Lower leg skin (tissue), 3 donors: ENCODE results near the gene LRRC74B.

Source experiments
- CTCF ChIP-seq, 3 donors: fragments of 450-650 bp; IDR thresholded peaks; one replicate each; pipeline ENCODE4 v1.5.1; 2016; ENCODE audit warnings: antibody characterized with exemption in 3 of 3, mild to moderate bottlenecking in 3 of 3, moderate library complexity in 2 of 3
- POLR2A ChIP-seq, 2 donors: fragments of 450-650 bp; IDR thresholded peaks; one replicate each; pipeline ENCODE4 v1.6.1; 2016 to 2017; ENCODE audit warnings: antibody characterized with exemption in 2 of 2, mild to moderate bottlenecking in 1 of 2, moderate library complexity in 1 of 2

- TF ChIP-seq CTCF (IDR thresholded peaks at IDR 0.05): no peak
- TF ChIP-seq POLR2A (IDR thresholded peaks at IDR 0.05): no peak
Observed at GRCh38 chr22:20999350-21000206, 46.2 kb upstream of the LRRC74B start.
